A204.1 (cell line): ENCODE results near the gene SNU13.
"Not testable (repeated sequence)": the region's sequence is repeated elsewhere in the genome, so short reads cannot be mapped to it uniquely, and the experiment has no call there.

Source experiments
- FAIRE-seq: peaks from 2 replicates; lab custom pipeline; 2012; peaks lifted over from hg19 to GRCh38; lab: Jason Lieb, UNC

SNU13 gene

DNA sequence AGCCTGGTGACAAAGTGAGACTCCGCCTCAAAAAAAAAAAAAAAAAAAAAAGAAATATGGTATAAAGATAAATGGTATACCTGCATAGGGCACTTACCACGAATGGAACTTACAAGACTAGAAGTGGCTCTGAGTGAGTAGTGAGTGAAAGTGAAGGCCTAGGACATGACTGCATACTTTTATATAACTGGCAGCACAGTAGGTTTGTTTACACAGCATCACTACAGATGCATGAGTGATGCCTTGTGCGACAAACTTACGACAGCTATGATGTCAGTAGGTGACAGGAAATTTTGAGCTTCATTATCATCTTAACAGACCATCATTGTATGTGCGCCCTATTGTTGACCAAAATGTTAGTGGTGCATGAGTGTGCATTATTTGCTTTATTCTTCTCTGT lies 49.9 kb downstream of the SNU13 start:
- no peak for FAIRE-seq

DNA sequence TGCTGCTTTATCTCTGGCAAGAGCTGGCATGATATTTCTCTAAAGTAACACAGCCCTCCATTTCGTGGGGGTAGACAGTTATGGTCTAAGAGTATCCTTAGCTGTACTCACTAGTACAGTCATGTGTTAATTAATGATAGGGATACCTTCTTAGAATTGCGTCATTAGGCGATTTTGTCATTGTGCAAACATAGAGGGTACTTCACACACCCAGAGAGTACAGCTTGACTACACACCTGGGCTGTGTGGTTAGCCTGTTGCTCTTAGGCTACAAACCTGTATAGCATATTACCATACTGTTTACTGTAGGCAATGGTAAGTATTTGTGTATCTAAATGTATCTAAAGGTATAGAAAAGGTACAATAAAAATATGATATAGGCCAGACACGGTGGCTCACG lies 50.5 kb downstream of the SNU13 start:
- FAIRE-seq: no peak

DNA sequence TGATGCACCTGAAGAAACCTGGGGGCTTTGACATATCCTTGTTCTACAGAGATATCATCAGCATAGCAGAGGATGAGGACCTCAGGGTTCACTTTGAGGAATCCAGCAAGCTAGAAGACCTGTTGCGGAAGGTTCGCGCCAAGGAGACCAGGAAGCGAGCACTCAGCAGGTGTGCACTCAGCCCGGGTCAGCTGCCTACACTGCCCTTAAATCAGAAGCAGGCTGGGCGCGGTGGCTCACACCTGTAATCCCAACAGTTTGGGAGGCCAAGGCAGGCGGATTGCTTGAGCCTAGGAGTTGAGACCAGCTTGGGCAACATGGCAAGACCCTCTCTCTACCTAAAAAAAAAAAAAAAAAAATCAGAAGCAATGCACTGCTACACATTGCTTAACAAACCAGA lies 51.0 kb downstream of the SNU13 start:
- FAIRE-seq: not testable (repeated sequence)

DNA sequence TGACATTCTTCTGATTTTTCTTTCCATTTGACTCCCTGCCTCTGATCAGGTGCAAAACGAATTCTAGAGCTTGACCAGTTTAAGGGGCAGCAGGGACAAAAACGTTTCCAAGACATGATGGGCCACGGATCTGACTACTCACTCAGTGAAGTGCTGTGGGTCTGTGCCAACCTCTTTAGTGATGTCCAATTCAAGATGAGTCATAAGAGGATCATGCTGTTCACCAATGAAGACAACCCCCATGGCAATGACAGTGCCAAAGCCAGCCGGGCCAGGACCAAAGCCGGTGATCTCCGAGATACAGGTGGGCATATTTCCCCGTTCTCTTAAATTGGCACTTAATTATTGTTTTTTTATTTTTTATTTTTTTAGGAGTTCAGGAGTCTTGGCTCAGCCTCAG lies 52.2 kb downstream of the SNU13 start:
- no peak for FAIRE-seq

DNA sequence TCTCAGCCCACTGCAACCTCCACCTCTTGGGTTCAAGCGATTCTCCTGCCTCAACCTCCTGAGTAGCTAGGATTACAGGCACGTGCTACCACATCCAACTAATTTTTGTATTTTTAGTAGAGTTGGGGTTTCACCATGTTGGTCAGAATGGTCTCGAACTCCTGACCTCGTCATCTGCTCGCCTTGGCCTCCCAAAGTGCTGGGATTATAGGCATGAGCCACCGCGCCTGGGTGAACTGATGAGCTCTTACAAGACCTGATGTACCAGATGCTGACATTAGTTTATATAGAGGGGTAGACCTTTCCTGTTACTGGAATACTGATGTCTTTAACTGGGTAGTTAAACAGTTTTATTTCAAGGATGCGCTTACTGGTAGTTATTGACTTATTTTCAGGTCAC lies 54.1 kb downstream of the SNU13 start:
- not testable (repeated sequence) for FAIRE-seq

DNA sequence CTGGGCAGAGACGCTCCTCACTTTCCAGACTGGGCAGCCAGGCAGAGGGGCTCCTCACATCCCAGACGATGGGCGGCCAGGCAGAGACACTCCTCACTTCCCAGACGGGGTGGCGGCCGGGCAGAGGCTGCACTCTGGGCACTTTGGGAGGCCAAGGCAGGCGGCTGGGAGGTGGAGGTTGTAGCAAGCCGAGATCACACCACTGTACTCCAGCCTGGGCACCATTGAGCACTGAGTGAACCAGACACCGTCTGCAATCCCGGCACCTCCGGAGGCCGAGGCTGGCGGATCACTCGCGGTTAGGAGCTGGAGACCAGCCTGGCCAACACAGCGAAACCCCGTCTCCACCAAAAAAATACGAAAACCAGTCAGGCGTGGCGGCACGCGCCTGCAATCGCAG lies 57.1 kb downstream of the SNU13 start:
- FAIRE-seq: not testable (repeated sequence)

DNA sequence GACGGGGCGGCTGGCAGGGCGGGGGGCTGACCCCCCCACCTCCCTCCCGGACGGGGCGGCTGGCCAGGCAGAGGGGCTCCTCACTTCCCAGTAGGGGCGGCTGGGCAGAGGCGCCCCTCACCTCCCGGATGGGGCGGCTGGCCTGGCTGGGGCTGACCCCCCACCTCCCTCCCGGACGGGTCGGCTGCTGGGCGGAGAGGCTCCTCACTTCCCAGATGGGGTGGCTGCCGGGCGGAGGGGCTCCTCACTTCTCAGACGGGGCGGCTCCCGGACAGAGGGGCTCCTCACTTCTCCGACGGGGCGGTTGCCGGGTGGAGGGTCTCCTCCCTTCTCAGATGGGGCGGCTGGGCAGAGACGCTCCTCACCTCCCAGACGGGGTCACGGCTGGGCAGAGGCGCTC lies 57.6 kb downstream of the SNU13 start:
- not testable (repeated sequence) for FAIRE-seq

DNA sequence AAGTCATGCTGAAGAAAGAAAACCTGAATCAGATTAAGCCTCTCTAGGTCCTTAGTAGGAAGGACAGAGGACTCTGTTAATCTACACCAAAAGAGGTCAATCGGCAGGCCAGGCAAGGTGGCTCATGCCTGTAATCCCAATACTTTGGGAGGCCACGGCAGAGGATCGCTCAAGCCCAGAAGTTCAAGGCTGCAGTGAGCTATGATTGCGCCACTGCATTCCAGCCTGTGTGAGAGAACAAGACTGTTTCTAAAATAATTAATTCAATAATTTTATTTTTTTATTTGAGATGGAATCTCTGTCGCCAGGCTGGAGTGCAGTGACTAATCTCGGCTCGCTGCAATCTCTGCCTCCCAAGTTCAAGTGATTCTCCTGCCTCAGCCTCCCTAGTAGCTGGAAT lies 63.1 kb downstream of the SNU13 start:
- FAIRE-seq: no peak
